GM18909 (cell line): ENCODE measurements around the gene EXT2.

Source experiments
- ATAC-seq: cut with Tn5 transposase; IDR thresholded peaks from one replicate; pipeline ENCODE4 v1.9.1; 2021; ENCODE audit warnings: mild to moderate bottlenecking; ENCODE audit not compliant: unreplicated experiment, poor library complexity

The EXT2 gene

DNA sequence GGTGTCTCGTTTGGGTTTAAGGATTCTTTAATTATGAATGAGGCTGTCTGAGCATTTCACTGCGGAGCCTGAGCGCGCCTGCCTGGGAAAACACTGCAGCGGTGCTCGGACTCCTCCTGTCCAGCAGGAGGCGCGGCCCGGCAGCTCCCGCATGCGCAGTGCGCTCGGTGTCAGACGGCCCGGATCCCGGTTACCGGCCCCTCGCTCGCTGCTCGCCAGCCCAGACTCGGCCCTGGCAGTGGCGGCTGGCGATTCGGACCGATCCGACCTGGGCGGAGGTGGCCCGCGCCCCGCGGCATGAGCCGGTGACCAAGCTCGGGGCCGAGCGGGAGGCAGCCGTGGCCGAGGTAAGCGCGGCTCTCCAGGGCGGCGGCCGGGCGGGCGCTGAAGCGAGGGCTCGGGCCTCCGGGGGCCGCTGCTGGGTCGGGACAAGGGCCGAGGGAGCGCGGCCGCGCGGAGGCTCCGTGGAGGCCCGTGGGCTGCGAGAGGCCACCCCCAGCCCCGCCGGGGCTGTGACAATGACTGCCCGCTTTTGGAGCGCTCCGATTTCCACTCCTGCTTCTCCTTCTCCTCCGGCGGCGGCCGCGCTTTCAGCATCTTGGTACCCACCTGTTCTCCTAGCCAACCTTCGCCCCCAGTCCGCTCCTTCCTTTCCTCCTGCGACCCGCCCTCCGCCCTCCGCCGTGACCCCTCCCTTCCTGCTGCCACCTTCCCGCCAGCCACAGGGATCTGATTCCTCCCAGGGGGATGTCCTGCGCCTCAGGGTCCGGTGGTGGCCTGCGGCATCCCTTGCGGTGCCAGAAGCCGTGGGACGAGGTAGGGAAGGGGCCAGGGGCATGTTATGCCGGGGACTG lies at the start of gene EXT2:
Gene EXT2 (plus strand): TSS at position 173 of the 854 bp plus-strand sequence. CDS start 12,035 bp downstream, outside the sequence.
- peak; percentile 94 for ATAC-seq

DNA sequence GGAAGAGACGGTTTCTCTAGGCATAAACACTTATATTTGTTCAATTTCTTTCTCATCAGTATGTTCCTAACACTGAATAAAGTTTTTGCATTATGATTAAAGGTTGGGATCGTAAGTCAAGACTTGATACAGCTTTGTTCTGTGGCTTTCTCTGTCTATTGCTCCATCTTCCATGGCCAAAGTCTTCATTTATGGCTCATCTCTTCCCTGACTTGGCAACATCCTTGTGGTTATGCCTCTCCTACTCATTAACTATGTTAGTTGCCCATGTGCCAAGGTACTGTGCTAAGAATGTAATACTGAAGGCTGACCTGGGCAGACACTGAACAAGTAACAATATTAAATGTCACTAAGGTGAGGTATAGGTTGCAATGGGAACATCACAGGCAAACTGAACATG lies 49.3 kb upstream of the EXT2 start:
- no peak for ATAC-seq

GRCh38 chr11:44047298-44047697 lies 48.2 kb upstream of the EXT2 start:
- ATAC-seq: no peak

DNA sequence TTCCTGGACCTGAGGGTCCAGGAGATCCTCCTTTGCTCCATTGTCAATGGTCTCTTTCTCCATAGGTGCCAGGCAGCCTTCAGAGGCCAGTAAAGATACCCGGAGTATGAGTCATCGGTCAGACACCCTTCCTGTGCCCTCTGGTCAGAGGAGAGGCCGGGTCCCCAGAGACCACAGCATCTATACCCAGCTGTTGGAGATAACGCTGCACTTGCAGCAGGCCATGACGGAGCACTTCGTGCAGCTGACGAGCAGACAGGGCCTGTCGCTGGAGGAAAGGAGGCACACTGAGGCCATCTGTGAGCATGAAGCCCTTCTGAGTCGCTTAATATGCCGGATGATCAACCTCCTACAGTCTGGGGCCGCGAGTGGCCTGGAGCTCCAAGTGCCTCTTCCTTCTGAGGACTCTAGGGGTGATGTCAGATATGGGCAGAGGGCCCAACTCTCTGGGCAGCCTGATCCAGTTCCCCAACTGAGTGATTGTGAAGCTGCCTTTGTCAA lies 47.5 kb upstream of the EXT2 start, which contains the start of gene ACCSL:
Gene ACCSL (plus strand): TSS at position 51 of the 501 bp plus-strand sequence. CDS start 56 bp downstream, at position 107.
- no peak for ATAC-seq

DNA sequence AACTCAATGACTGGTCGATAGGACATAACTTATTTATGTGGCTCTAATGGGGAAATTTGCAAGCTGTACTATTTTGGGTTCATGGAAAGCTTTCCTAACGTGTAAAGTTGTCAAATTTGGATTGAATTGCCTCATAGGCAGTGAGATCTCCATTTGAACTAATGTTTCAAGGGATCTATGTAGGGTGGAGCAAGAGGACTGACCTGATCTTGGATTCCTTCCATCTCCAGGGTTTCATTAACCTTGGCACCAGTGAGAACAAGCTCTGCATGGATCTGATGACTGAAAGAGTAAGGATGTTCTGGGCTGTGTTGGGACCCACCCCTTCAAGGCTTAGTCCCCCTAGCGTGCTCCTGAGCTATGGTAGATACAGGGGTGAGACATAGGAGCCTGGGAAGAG lies 45.6 kb upstream of the EXT2 start:
- ATAC-seq: no peak

DNA sequence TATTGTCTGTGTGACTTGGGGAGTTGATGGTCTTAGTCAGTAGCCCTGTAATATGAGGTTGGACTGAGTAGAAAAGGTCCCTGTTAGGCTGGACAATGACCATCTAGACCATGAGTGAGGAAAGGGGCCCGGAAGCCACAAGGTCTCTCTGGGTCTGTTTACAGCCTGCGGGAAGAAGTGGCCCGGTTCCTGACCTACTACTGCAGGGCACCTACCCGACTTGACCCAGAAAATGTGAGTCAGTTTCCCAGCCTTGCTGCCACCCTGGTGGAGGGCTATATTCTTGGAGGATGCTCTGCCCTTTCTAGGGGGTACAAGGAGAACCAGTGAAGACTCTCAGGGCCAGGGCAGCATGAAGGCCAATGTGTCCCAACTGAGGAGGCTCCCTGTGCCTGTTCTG lies 44.3 kb upstream of the EXT2 start:
- no peak for ATAC-seq

DNA sequence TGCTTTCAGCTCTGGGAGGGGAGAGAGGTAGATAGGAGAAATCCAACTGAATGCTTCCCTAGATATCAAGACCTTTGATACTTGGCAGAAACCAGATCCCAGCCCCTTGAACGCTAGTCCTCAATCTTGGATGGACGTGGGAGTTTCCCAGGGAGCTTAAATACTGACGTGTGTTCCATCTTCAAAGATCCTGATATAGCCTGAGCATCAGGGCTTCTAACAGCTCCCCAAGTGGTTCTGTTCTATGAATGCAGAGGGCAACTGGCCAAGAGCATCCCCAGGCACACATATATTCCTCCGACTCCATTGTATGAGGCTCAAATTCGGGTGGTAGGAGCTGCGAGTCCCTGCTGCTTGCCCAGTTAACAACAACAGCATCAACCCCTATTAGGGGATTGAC lies 38.1 kb upstream of the EXT2 start:
- no peak for ATAC-seq

DNA sequence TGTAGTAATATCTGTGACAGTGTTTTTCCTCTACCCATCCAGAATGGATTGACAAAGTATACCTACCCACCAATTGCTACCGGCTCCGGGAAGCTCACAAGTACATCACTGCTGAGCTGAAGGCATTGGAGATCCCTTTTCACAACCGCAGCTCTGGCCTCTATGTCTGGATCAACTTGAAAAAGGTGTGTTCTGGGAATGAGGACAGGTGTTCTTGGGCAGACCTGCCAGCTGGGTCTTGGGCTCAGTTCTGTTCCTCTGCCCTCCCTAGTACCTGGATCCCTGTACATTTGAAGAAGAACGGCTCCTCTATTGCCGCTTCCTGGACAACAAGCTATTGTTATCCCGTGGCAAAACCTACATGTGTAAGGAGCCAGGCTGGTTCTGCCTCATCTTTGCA lies 37.2 kb upstream of the EXT2 start:
- no peak for ATAC-seq

- ATAC-seq: no peak
Measured at GRCh38 chr11:44065161-44065661, 30.3 kb upstream of the EXT2 start.

GRCh38 chr11:44065841-44066731 lies 29.4 kb upstream of the EXT2 start, which contains the start of gene ACCS:
Gene ACCS (plus strand): TSS chr11:44066270. CDS start chr11:44067628, 1,358 bp downstream.
- ATAC-seq: peak; percentile 98

DNA sequence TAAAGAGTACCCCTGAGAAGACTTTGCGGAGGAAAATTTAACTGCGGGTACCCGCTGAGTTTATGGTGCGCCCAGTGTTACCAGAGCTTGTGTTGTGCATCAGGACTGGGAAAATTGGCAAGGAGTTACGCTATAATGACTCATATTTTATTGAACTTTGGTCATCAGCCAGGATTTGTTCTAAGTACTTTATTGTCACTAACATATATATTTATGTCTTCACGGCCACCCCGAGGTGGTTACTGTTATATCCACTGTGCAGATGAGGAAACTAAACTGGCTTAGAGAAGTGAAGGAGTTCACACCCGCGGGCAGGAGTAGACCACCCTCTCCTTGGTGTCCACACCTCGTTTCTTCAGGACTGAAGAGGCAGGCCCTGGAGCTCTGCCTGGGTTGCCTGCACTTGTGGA lies 28.7 kb upstream of the EXT2 start:
- no peak for ATAC-seq

GRCh38 chr11:44067266-44067665 lies 28.2 kb upstream of the EXT2 start:
- ATAC-seq: no peak

- no peak for ATAC-seq
Measured at GRCh38 chr11:44068180-44068579, 27.3 kb upstream of the EXT2 start.

DNA sequence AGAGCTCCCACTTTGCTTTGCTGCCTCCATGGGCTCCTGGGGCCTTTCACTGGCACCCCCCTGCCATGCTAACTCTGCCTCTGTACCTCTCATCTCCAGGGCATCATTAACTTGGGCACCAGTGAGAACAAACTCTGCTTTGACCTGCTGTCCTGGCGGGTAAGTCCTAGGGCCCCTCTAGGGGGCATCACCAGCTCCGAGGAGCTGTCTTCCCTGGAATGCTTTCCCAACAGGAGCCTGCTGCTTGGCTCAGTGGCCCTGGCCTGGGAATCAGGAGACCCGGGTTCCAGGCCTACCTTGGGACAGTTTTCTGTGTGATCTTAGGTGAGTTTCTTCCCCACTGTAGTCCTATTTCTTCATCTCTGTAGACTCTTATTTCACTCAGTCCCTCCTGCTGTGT lies 24.3 kb upstream of the EXT2 start:
- ATAC-seq: no peak

DNA sequence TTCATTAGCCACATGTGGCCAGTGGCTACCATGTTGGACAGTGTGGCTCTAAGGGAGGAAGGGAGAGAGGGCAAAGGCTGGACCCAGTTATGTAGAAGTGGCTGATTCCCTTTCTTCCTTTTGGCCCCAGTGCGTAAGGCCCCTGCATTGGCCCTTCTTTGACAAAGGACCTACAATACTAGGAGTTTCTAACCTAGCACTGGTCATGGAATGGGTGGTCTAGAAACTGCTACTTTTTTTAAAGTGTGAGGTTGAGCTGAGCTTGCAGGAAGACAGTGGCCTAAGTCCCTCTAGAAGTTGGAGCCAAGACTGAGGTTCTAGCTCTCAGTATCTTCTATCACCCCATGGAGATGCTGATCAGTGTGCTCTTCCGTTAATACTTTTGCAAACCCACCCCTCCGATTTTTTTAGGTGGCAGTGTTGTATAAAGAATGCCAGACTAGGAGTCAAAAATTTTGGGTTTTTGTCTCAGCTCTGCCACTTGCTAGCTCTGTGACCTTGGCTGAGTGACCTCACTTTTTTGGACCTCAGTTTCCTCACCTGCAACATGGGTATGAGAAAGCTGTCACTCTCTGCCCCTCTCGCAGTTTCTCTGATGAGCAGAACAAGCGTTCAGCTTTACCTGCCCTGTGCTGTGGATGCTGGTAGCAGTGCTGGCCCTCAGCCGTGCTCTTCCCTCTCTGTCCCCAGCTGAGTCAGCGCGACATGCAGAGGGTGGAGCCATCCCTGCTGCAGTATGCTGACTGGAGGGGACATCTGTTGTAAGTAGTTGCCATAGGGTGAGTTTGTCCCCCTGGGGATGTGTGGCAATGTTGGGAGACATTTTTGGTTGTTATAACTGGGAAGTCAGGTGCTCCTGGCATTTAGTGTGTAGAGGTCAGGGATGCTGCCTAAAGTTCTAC lies 22.5 kb upstream of the EXT2 start:
- no peak for ATAC-seq

- no peak for ATAC-seq
Measured at GRCh38 chr11:44078794-44079193, 16.7 kb upstream of the EXT2 start.

- no peak for ATAC-seq
Measured at GRCh38 chr11:44079376-44079775, 16.1 kb upstream of the EXT2 start.

DNA sequence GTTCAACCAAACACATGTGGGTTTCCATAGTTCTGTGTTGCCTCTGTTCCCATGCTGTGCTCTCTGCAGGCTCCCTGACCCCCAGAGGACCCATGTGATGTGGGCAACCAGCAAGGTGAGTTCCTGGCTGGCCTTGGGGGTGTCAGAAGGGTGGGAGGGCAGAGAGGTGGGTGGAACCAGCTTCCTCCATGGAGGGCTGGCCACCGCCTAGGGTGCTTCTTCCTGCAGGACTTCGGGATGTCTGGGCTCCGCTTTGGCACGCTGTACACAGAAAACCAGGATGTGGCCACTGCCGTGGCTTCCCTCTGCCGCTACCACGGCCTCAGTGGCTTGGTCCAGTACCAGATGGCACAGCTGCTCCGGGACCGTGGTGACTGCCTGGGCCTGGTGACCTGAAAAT lies 14.5 kb upstream of the EXT2 start:
- no peak for ATAC-seq

GRCh38 chr11:44082645-44083044 lies 12.8 kb upstream of the EXT2 start:
- ATAC-seq: no peak

DNA sequence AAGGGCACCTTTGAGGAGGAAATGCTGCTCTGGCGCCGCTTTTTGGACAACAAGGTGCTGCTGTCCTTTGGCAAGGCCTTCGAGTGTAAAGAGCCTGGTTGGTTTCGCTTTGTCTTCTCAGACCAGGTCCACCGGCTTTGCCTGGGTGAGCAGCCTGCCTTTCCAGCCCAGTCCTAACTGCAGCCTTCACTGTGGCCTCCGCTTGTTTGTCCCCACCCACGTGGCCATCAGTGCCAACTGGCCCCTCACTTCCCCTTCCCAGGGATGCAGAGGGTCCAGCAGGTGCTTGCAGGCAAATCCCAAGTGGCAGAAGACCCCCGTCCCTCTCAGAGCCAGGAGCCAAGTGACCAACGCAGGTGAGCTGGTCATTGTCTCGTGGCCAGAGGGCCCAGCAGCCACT lies 12.0 kb upstream of the EXT2 start:
- no peak for ATAC-seq
